NCI-H2029 treated with DMSO at 0.1 percent for 48 hours (cell line): ENCODE results near the gene PLEKHG2.
A peak's percentile ranks its signal among the peaks of the same experiment; 100 is the strongest.

Experiments used
- DNase-seq: peaks from one replicate; lab custom pipeline; 2025; lab: John Stamatoyannopoulos, UW

The PLEKHG2 gene

GRCh38 chr19:39422020-39422419 is 9.6 kb downstream of the PLEKHG2 start:
- no peak for DNase-seq

GRCh38 chr19:39423258-39424086 is 11.0 kb downstream of the PLEKHG2 start:
- no peak for DNase-seq

GRCh38 chr19:39424934-39425333 is 12.5 kb downstream of the PLEKHG2 start:
- no peak for DNase-seq

GRCh38 chr19:39425744-39426143 is 13.3 kb downstream of the PLEKHG2 start:
- no peak for DNase-seq

- no peak for DNase-seq
Measured at GRCh38 chr19:39426170-39426569, 13.7 kb downstream of the PLEKHG2 start.

GRCh38 chr19:39427707-39428106 is 15.2 kb downstream of the PLEKHG2 start:
- no peak for DNase-seq

- no peak for DNase-seq
Measured at GRCh38 chr19:39428283-39429112, 16.0 kb downstream of the PLEKHG2 start.

GRCh38 chr19:39430675-39431593 is 18.5 kb downstream of the PLEKHG2 start:
- DNase-seq = peak; percentile 45

GRCh38 chr19:39432677-39433025 is 20.2 kb downstream of the PLEKHG2 start:
- no peak for DNase-seq

GRCh38 chr19:39433480-39434079 is 21.1 kb downstream of the PLEKHG2 start:
- DNase-seq = no peak

- DNase-seq = no peak
Measured at GRCh38 chr19:39434123-39435076, 21.9 kb downstream of the PLEKHG2 start.

GRCh38 chr19:39435499-39436349 is 23.3 kb downstream of the PLEKHG2 start, which contains the start of gene RPS16:
Gene RPS16 (minus strand): TSS chr19:39435949. CDS start chr19:39435895, 54 bp downstream.
- DNase-seq = peak; percentile 88

GRCh38 chr19:39436350-39436716 is 23.9 kb downstream of the PLEKHG2 start:
- DNase-seq = no peak

- DNase-seq = no peak
Measured at GRCh38 chr19:39438270-39438934, 25.9 kb downstream of the PLEKHG2 start.

GRCh38 chr19:39444598-39445195 is 32.2 kb downstream of the PLEKHG2 start:
- DNase-seq = no peak

- peak; percentile 85 for DNase-seq
Measured at GRCh38 chr19:39445196-39446111, 33.0 kb downstream of the PLEKHG2 start, which contains the start of gene SUPT5H. Gene SUPT5H (plus strand): TSS chr19:39445582. CDS start chr19:39445891, 309 bp downstream.

GRCh38 chr19:39446365-39447084 is 34.1 kb downstream of the PLEKHG2 start:
- no peak for DNase-seq
